GM18498 (cell line): ENCODE measurements around the gene ACOT11.
"Not testable (repeated sequence)": the region's sequence is repeated elsewhere in the genome, so short reads cannot be mapped to it uniquely, and the experiment has no call there.

Source experiments
- ATAC-seq: cut with Tn5 transposase; IDR thresholded peaks from one replicate; pipeline ENCODE4 v1.9.1; 2021; ENCODE audit warnings: mild to moderate bottlenecking, moderate library complexity; ENCODE audit not compliant: unreplicated experiment

The ACOT11 gene

DNA sequence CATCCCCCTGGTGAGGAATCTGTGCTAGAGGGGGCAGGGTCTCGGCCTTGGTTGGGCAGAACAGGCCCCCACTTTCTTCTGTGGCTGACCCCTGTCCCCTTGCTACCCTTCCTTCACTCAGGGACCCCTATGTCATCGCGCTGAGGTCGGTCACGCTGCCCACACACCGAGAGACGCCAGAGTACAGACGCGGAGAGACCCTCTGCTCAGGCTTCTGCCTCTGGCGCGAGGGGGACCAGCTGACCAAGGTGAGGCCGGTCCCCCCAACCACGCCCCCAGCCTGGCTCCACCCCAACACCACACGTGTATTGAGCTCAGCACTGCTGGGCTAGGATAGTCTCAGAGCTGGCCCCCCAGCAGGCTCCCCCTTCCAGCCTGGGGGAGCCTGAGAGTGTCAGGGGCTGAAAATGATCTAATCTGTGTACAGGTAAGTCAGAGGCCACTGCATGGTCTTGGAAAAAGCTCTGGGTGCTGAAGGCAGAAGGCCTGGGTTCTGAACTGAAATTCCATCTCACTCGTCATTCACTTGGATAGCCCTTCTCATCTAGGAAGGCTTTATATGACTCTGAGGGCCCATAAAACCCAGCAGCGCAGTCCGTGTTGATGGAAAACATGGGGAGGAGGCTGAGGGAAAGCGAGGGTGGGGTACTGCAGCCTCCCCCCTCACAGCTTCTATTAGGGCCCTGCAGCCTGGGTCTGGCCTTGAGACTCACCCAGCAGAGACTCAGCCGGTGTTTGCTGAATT lies 60.0 kb downstream of the ACOT11 start:
- ATAC-seq = no peak

DNA sequence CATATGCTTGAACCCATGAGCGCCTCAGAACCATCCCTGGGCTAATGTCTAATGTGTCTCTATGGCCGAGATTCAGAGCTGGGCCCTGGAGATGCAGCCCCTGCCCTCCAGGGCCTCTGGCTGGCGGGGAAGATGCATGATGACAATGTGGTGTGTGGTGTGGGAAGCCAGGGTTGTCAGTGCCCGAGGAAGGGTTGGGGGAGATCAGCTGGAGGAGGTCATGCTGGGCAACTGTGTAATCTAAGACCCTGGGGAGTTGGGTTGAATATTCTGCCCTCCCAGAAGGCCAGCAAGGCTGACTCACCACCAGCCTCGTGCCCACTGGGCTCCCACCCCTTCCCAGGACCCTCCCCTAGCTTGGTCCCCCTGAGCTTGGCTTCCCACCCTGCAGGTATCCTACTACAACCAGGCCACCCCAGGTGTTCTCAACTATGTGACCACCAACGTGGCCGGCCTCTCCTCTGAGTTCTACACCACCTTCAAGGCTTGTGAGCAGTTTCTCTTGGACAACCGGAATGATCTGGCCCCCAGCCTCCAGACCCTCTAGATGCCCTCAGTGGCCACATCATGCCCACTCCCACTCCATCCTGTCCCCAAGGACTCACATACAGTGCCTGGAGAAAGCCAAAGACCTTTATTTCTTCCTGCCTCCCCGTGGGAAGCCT lies 60.7 kb downstream of the ACOT11 start:
- ATAC-seq = no peak

DNA sequence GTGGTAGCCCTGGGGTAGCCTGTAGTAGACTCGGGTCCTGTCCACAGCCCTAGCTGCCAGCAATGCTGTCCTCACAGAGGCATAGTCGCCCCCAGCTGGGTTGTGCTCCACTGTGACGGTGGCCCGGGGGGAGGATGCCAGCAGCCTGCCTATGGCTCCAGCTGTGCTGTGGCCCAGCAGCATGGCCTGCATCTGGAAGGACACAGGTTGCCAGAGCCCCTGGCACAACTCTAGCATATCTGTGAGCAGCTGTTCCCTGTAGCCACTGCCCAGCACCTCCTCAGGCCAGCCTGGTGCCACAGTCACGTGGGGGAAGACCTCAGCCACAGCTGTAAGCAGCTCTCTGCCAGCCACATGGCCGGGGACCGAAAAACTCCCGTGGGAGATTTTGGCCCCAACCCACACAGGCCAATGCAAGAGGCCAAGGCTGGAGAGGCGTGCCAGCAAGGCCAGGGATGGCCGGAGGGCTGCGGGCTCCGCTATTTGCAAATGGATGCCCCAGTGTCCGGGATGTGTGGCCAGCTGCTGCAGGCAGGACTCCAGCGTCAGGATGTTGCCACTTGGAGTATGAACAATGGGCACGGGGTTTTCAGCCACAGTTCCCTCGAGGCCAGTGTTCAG lies 61.4 kb downstream of the ACOT11 start:
- no peak for ATAC-seq

DNA sequence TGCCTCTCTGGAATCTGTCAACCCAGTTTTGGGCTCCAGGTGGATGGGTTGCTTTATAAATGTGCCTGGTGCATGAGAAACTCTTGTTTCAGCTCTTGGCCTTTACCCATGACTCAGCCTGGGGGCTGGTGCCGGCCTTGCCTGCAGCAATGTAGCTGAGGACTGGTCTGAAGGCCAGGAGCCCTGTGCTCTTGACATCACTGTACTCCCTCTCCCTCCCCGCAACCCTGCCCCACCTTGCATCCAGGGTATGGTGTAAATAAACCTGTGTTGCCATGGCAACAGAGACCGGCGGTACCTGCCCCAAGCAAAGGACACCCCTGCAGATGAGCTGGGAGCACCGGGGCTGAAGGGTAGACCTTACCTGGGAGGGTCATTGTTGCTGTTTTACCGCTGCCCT lies 62.0 kb downstream of the ACOT11 start:
- no peak for ATAC-seq

DNA sequence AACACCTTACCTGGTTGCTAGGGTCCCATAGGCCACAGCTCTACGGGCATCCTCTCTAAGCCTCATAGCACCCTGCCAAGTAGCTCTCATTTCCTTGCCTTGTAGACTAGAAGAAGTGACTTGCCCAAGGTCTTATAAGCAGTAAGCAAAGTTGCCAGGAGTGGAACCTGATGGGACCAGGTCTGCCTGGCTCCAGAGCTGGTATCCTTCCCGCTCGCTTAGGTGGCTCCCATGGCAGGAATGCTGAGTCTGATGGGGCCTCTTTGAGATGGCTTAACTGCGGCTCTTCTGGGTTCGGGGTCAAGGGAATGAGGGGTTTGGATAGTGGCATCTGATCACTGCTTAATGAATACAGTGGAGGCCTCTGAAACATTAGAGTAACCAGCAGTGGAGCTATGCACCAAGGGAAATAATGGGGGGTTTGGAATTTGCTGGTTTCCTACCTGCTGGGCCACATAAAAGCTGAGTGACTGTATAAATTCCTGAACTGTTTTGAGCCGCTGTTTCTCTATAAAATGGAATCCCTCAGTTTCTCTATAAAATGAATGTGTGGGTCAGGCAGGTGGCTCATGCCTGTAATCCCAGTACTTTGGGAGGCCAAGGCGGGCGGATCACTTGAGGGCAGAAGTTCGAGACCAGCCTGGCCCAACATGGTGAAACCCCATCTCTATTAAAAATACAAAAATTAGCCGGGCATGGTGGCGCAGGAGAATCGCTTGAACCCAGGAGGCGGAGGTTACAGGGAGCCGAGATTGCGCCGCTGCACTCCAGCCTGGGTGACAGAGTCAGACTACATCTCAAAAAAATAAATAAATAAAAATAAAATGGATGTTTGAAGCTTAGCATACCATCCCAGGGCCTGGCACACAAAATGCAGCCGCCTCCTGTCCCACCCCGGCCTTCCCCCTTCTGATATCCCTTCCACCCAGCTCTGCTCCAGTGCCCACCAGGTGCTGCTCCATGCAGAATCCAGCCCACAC lies 62.9 kb downstream of the ACOT11 start:
- no peak for ATAC-seq

DNA sequence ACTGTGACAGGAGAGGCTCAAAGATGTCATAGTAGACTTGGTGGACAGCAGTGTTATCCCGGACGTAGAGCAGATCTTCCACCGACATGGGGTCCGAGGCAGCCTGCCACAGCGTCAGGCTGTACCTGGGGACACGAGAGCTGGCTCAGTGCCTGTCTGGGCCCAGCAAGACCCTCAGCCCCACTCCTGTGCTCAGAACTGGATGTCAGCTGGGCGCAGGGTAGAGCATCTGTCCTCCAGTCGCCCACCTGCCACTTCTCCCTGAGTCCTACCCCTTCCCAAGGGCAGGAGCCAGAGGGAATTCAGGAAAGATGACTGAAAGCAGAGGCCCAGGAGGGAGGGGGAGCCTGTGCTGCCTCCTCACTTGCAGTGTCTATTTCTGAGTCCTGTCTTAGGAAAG lies 63.6 kb downstream of the ACOT11 start:
- ATAC-seq = no peak

DNA sequence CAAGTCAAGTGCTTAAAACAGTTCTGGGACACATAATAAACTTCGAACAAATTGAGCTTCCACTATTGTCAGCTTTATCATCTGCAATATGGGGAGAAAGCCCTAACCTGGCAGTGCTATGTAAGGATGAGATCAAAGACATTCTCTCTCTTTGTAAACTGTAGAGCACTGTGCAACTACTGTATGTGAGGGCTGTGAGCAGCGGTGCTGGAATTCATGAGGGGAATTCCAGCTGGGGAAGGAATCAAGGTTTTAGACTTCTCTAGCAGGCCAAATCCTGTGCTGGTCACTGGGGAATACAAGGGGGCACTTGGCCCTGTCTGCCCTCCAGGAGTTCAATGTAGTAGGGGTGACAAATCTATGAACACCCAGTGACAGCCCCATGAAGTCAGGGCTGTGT lies 66.0 kb downstream of the ACOT11 start:
- ATAC-seq = no peak

DNA sequence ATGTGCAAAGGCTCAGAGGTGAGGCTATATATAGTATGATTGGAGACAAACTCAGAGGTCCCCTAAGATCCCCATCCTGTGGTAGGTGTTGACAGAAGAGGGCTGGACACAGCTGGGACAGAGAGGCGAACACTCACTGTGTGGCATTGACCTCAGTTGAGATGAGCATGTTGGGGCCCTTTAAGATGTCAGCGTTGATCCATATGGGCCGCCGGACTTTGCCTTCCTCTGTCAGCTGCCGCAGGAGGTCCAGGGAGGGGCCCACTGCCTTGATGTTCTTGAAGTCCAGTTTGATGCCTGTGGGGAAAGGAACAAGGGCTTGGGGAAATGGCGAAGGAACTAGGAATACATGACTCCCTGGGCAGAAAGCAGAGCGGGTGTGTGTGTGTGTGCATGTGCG lies 66.5 kb downstream of the ACOT11 start:
- ATAC-seq = no peak

DNA sequence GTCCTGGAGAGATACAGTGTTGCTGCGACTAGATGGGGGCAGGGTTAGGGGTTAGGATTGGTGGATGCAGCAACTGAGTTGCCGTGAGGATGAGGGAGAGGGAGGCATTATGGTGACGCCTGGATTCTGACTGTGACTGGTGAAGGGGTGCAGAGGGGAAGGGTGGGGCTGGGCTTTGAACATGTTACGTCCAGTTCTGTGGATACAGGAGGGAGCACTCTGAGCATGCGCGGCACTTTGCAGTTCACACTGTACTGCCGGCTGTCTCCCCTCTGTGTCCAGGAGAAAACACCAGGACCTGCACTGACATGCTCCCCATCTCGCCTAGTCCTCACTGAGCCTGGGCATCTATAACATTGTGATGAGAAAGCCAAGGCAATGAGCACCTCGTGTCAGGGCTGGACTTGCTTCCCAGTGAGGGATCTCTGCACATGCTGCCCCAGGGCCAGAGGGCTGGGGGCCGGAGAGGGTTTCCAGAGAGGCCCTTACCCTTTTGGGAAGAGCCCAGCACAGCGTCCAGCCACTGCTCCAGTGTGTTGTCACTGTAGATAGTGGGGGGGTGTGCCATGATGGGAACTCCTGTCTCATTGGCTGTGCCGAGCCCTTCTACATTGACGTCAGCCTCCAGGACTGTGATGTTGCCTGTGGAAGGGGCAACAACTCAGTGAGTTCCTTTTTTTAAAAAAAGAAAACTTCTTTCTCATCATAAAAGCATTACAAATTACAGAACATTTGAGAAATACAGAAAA lies 67.7 kb downstream of the ACOT11 start:
- no peak for ATAC-seq

DNA sequence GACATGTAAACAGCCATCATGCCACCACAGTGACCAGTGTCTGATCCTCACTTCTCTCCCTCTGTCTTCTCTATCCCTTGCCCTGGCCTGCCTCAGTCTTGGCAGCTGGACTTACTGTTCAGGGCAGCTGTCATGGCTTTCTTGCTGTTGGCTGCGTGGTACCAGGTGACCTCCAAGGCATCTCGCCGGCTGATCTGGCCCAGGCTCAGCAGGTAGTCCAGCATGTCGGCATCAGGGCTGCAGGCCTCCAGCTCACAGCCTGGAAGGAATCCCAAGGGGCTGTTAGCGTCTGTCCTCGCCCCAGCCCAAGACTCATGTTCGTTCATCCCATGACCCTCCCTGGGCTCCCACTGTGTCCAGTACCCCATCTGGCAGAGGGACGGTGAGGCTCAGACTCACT lies 71.7 kb downstream of the ACOT11 start:
- no peak for ATAC-seq

DNA sequence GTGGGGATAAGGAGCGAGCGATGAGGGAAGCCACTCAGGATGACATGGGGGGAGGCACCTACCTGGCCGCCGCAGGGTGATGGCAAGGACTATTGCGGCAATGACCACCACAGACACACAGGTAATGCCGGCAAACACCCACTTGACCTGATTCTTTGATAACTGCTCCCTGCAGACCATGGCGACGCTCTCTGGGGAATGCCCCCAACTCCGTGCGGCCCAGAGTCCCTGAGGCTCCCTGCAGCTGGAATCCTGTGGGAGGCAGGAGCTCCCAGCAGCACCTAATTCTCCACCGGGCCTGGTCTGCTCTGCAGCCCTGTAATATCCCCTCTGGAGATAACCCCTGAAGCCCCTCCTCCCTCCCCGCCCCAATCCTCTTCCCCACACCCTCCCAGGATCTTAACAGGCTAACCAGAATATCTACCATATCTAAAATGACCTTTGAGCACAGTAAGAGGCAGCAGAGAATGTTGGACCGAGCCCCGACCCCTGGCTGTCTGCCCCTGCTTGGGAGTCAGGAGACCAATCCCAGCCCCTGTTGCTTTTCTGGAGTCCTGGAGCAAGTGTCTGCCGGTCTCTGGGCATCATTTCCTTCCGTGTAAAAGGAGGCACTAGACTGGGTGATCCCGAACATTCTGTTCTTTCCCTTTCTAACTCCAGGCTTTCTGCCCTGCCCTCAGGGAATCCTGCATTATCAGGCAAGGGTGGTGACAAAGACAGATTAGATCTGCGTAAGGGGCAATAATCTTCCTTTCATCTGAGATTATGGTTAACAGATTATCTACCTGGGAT lies 75.4 kb downstream of the ACOT11 start, which contains the start of gene FAM151A:
Gene FAM151A, minus strand, starts transcription at position 310 of the 792 bp plus-strand sequence. Its CDS starts 130 bp downstream, at position 180.
- no peak for ATAC-seq

DNA sequence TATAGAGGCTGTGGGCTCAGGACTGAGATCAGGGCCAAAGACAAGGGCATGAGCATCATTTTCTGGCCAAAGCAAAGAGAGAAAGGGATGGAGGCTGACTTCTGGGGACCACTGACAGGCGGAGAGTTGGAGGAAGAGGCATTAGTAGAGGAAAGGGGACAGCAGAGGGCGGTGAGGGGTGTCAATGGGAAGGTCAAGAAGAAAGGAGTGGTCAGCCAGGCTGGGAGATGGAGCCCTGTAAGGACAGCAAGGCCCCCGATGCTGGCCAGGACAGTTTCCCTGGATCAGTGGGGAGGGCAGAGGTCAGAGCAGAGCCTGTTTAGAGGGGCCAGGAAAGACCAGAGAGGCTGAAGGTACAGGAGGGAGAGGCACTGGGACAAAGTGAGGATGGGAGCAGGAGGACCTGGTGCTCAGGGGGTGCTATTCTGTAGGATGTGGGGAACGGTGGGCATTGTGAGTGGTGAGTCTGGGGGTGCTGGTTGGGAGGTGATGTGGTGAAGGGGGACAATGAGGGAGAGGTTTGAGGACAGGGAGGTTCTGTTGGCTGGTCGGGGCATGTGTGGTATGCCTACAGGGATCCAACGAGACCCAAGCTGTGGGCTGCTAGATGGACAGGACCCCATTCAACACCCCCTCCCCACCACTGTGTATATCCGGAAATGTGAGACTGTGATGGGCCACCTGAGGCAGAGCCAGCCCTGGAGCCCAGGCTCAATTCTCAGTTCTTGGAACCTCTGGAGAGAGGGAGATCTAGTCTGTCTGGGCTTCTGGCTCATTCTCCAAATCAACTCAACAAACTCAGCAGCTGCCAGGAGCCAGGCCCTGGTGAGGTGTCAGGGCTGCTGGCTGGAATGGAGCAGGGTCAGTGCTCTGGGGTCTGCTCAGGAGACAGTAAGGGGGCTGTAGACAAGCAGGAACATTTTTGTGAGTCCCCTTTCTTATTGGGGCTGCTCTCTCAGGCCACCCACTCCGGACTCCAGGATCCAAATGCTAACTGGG lies 76.7 kb downstream of the ACOT11 start:
- no peak for ATAC-seq

DNA sequence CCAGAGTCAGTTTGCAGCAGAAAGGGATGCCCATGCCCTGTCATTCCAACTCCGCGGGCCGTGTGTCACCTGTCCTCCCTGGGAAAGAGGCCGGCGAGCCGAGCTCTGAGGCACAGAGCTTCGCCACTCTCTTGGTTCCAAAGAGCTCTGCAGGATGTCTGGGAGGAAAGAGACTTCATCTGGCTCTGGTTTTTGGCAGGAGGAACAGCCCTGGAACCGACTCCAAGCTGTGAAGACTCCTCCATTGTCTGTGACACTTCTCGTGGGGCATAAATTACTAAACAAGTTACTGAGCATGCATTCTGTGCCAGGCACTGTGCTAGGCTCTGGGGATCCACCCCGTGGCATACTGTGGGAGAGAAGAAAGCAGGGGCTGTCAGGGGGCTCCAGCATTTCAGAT lies 79.2 kb downstream of the ACOT11 start:
- no peak for ATAC-seq

DNA sequence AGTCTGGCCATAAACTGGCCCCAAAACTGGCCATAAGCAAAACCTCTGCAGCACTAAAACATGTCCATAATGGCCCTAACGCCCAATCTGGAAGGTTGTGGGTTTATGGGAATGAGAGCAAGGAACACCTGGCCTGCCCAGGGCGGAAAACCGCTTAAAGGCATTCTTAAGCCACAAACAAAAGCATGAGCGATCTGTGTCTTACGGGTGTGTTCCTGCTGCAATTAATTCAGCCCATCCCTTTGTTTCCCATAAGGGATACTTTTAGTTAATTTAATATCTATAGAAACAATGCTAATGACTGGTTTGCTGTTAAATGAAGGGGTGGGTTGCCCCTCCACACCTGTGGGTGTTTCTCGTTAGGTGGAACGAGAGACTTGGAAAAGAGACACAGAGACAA lies 87.8 kb downstream of the ACOT11 start:
- not testable (repeated sequence) for ATAC-seq

DNA sequence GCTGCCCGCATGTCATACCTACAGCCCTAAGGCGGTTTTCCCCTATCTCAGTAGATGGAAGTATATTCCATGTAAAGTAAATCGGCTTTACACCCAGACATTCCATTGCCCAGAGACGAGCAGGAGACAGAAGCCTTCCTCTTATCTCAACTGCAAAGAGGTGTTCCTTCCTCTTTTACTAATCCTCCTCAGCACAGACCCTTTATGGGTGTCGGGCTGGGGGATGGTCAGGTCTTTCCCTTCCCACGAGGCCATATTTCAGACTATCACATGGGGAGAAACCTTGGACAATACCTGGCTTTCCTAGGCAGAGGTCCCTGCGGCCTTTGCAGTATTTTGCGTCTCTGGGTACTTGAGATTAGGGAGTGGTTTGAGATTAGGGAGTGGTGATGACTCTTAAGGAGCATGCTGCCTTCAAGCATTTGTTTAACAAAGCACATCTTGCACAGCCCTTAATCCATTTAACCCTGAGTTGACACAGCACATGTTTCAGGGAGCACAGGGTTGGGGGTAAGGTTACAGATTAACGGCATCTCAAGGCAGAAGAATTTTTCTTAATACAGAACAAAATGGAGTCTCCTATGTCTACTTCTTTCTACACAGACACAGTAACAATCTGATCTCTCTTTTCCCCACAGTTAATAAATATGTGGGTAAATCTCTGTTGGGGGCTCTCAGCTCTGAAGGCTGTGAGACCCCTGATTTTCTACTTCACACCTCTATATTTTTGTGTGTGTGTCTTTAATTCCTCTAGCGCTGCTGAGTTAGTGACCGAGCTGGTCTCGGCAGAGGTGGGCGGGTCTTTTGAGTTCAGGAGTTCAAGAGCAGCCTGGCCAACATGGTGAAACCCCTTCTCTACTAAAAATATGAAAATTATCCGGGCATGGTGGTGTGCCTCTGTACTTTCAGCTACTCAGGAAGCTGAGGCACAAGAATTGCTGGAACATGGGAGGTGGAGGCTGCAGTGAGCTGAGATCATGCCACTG lies 88.7 kb downstream of the ACOT11 start:
- not testable (repeated sequence) for ATAC-seq

DNA sequence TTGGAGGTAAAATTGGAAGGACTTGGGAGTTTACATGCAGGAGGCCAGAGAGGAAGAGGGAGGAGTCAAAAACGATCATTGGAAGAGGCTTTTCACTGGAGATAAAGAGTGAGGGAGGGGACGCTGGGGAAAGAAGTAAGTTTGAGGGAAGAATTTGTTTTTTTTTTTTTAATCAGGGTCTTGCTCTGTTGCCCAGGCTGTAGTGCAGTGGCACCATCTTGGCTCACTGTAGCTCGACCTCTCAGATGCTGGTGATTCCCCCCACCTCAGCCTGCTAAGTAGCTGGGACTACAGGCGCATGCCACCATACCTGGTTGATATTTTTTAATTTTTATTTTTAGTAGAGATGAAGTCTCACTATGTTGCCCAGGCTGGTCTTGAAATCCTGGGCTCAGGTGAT lies 92.3 kb downstream of the ACOT11 start:
- ATAC-seq = no peak
